Fibroblast of the aortic adventitia (primary cell): Measurements from ENCODE around the gene TOM1L2. TPM values are rescaled to one million over a fixed set of nuclear protein-coding genes. Genes with fewer than 3 reads are reported as not detected.

Experiments used
- DNase-seq: peaks from one replicate; pipeline ENCODE4 v3.0.0-alpha.2; 2010; ENCODE audit warnings: low read depth
- H3K4me3 ChIP-seq: 2 replicates; pipeline ENCODE4 v1.5.1; 2011; ENCODE audit warnings: low read depth, mild to moderate bottlenecking, control low read depth, low read length, moderate library complexity
- total RNA-seq: library from RNA; depleted of rRNA; stranded (reverse); fragments of >200 nt; gene quantifications from 2 replicates; pipeline ENCODE4 v1.2.3, GENCODE V29; 2012; ENCODE audit warnings: low replicate concordance
- TF ChIP-seq, protein P1 (sequence below): IDR thresholded peaks from 2 replicates; pipeline ENCODE4 v1.5.1; 2011; ENCODE audit warnings: mild to moderate bottlenecking, low read length, control low read depth, inconsistent platforms; ENCODE audit not compliant: insufficient read depth

Gene TOM1L2
- total RNA-seq, 1 donor = 40.3 TPM

DNA sequence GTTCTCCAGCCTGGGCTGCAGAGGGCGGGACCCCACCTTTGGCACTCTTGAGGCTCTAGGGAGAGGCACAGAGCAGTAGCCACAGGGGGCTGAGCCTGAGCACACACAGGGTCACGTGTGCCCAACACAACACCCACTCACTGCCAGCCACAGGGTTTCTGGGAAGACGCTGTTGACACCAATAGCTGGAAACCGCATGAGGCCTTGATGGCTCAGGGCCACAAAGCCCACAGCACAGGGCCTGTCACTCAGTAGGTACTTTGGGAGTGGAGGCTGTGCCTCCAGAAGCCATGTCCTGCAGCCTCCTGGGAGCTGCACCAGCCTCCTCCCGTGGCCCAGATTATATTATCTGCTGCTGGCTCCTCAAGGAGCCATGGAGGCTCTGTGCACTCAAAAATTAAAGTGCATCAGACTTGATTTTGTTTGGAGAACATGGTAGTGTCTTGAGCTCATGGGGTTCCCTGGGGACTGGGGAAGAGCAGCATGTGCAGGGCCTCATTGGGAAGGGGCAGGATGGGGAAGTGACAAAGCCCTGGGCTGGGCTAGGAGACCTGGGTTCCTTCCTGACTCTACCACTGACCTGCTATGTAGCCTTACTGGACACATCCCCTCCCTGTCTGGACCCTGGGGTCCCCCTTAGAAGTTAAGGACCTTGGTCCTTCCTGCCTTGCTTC lies 122.9 kb downstream of the TOM1L2 start:
- TF ChIP-seq, protein P1, sequence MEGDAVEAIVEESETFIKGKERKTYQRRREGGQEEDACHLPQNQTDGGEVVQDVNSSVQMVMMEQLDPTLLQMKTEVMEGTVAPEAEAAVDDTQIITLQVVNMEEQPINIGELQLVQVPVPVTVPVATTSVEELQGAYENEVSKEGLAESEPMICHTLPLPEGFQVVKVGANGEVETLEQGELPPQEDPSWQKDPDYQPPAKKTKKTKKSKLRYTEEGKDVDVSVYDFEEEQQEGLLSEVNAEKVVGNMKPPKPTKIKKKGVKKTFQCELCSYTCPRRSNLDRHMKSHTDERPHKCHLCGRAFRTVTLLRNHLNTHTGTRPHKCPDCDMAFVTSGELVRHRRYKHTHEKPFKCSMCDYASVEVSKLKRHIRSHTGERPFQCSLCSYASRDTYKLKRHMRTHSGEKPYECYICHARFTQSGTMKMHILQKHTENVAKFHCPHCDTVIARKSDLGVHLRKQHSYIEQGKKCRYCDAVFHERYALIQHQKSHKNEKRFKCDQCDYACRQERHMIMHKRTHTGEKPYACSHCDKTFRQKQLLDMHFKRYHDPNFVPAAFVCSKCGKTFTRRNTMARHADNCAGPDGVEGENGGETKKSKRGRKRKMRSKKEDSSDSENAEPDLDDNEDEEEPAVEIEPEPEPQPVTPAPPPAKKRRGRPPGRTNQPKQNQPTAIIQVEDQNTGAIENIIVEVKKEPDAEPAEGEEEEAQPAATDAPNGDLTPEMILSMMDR = no peak
- no peak overlapping the region for H3K4me3 ChIP-seq
- peak; percentile 81 for DNase-seq

DNA sequence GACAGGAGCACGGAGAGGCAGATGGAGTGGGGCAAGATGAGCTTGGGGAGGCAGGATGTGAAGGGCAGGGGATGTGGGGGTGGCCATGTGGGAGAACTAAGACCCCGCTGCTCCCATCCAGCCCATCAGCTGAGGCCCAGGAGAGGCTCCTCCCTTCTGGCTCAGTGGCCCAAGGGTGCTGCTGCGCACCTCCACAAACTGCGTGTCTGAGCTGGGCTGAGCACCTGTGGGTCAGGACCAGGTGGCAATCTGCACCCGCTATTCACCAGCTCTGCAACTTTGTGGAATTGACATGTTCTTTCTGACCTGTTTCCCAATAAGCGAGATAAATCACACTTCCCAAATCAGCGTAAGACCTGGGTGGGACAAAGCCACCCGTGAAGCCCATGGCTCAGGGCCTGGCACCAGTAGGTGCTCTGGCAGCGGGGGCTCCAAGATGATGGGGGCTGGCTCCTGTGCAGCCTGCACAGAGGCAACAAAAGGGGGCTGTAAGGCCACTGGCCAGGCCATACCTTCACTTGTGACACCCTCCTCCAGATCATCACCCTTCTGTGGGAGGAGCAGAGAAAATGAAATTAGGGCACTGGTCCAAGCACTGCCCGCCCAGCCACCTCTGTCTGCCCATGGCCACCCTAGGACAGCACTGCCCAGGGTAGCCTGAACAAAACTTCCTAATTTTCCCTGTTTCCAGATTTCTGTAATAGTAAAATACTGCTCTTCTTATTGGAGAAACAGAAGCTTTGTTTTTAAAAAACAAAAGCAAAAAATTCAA lies 123.7 kb downstream of the TOM1L2 start:
- DNase-seq = no peak
- TF ChIP-seq, protein P1 = no peak
- no peak overlapping the region for H3K4me3 ChIP-seq

GRCh38 chr17:17847726-17848125 lies 124.5 kb downstream of the TOM1L2 start:
- DNase-seq = no peak
- no peak overlapping the region for H3K4me3 ChIP-seq
- TF ChIP-seq, protein P1 = no peak

DNA sequence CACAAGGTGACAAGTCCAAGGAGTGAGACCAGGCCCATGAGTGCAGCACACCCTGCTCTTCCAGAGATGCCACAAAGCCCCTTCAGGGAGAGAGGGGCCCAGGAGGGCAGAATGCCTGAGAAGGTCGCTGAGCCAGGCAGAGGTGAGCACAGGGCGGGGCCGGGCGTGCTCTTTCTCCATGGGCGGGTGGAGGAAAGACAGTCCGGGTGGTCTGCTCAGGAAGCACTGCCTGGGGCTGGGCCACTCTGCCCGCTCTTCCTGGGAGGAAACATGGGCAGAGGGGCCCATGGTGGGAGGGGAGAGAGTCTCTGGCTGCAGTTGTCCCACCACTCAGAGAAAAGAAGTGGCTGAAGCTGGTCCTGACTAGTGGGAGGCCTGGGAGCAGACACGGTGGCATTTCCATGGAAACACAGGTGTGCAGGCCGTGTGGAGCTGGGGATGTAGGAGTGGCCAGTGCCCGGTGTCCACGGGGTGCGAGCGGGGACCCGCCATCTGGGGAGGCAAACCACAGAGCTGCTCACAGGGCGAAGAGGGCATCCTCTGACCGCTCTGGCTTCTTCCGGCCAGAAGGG lies 125.0 kb downstream of the TOM1L2 start:
- no peak overlapping the region for H3K4me3 ChIP-seq
- DNase-seq = no peak
- TF ChIP-seq, protein P1 = no peak

DNA sequence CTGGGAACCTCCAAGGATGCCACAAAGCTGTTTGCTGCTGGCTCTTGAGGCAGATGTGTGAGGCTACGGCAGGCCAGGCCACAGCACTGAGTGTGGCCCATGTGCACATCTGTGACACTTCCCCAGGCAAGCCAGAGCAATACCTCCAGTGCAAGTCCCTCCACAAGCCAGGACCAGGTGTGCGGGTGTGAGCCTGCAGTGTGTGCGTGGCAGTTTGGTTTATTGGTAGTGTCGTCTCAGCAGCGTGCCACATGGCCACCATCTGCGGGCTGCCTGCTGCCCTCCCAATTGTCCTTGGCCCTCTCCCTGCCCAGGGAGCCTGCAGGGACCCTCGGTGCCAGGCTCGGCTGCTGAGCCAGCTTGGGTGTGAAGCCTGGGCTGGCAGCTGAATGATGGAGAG lies 125.6 kb downstream of the TOM1L2 start:
- TF ChIP-seq, protein P1 = no peak
- no peak overlapping the region for H3K4me3 ChIP-seq
- no peak for DNase-seq

DNA sequence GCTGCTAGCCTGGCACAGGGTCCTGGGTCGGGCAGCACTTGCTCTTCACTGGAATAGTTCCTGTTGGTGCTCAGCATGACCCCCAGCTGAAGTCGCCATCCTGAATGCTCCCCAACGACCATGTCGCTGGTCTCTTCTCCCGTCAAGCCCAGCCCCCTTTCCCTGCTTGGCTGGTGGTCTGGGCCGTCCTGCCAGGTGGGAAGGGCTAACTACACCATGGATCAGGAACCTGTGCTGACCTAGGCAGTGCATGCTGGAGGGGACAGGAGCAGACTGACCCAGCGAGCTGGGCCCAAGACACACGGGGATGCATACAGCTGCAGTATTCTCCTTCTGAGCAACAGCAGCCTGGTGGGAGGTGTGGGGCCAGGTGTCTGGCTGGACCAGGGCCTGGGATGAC lies 126.2 kb downstream of the TOM1L2 start:
- no peak for DNase-seq
- no peak overlapping the region for H3K4me3 ChIP-seq
- TF ChIP-seq, protein P1 = no peak
